Astrocyte (in vitro differentiated cells and primary cell): ENCODE data around the gene SLC1A7.

ENCODE experiments used
- EZH2 ChIP-seq: IDR thresholded peaks from 2 replicates; pipeline ENCODE4 v1.6.1; 2012; ENCODE audit warnings: mild to moderate bottlenecking, low read length, inconsistent platforms; ENCODE audit not compliant: insufficient read depth
- TF ChIP-seq, protein P1 (sequence below): IDR thresholded peaks from 2 replicates; pipeline ENCODE4 v1.5.1; 2011; ENCODE audit warnings: low read depth, mild to moderate bottlenecking, inconsistent platforms, low read length, moderate library complexity; ENCODE audit not compliant: insufficient read depth

DNA sequence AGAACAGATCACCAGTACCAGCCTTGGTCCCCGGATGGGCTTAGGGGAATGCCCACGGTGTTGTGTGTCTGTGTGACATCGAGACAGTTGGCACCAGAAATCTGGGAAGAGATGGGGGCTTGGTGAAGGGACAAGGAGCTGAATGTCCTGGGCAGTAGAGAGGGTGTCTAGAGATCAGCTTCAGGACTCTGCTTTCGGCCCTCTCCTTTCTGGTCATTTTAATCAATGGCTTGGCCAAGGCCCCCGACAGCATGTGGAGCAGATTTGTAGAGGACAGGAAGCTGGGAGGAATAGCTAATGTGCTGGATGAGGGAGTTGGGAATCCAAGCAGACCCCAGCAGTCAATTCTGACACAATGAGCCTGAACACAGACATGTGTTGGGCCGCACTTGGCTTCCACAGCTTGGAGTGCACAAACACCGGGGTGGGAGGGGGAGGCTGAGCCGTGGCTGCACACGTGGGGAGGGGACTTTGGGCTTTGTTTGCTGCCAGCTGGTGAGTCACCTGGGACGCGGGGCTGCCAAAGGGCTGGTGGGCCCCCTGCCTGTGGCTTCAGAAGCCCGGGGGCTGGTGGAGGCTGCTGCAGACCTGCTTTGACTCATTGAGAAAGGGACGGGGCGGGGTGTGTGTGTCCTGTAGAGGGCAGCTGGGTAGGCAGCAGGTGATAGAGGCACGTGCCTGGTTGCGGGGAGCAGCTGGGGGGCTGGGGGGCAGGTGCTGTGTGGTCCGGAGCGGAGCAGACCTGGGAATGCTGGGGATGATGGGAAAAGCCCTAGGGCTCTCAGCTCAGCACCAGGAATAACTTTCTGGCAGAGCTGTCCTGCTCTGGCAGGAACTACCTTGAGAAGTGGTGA, 20.9 kb downstream of the SLC1A7 start:
- TF ChIP-seq, protein P1, sequence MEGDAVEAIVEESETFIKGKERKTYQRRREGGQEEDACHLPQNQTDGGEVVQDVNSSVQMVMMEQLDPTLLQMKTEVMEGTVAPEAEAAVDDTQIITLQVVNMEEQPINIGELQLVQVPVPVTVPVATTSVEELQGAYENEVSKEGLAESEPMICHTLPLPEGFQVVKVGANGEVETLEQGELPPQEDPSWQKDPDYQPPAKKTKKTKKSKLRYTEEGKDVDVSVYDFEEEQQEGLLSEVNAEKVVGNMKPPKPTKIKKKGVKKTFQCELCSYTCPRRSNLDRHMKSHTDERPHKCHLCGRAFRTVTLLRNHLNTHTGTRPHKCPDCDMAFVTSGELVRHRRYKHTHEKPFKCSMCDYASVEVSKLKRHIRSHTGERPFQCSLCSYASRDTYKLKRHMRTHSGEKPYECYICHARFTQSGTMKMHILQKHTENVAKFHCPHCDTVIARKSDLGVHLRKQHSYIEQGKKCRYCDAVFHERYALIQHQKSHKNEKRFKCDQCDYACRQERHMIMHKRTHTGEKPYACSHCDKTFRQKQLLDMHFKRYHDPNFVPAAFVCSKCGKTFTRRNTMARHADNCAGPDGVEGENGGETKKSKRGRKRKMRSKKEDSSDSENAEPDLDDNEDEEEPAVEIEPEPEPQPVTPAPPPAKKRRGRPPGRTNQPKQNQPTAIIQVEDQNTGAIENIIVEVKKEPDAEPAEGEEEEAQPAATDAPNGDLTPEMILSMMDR = no peak
- no peak for TF ChIP-seq EZH2
